ENCODE measurements around the gene MTLN. TPM values are rescaled to one million over a fixed set of nuclear protein-coding genes. Genes with fewer than 3 reads are reported as not detected.
"Not testable (repeated sequence)": the region's sequence is repeated elsewhere in the genome, so short reads cannot be mapped to it uniquely, and the experiment has no call there.

MTLN gene
- total and polyA plus RNA-seq, 2 of the 8 experiments (the other 6 are each of a cell fraction or from before 2014, with no cell fraction given): 38.6 to 104 TPM

- H3K79me1 ChIP-seq (ENCODE audit: low read depth, low read length); H3K79me2 ChIP-seq (ENCODE audit: control insufficient read depth in 1 of 2, insufficient read depth in 2 of 2, low read length in 2 of 2); H2BK12ac ChIP-seq (ENCODE audit: low read depth, low read length); H3K4me1 ChIP-seq (replicated peaks in 1 of 4; ENCODE audit: control insufficient read depth in 3 of 4, insufficient read depth in 4 of 4, low read length in 3 of 4); H4K8ac ChIP-seq (ENCODE audit: extremely low read depth, insufficient read depth, low read length); H3K4me3 ChIP-seq (ENCODE audit: extremely low read depth in 1 of 4, insufficient read depth in 2 of 4, low read depth in 3 of 4, low read length in 4 of 4); FAIRE-seq; H2BK120ac ChIP-seq (replicated peaks; ENCODE audit: low read depth, low read length); H3K4me2 ChIP-seq (ENCODE audit: insufficient read depth in 1 of 2, low read depth in 2 of 2, low read length in 2 of 2); H2BK5ac ChIP-seq (ENCODE audit: low read depth, low read length); H3K18ac ChIP-seq (ENCODE audit: extremely low read depth, low read length); DNase-seq (ENCODE audit: low read depth in 1 of 2, low spot score in 2 of 2); CTCF ChIA-PET (ENCODE audit: partially characterized antibody); H4K5ac ChIP-seq (ENCODE audit: insufficient read length, low read depth, low read length); H2AK5ac ChIP-seq (ENCODE audit: low read depth, low read length); H3K36me3 ChIP-seq (ENCODE audit: control insufficient read depth in 2 of 4, insufficient read depth in 4 of 4, low read length in 3 of 4); H2BK15ac ChIP-seq (ENCODE audit: low read length); H2BK20ac ChIP-seq (ENCODE audit: low read length); H3K14ac ChIP-seq (ENCODE audit: insufficient read length); H3K23ac ChIP-seq (ENCODE audit: insufficient read length); H3K4ac ChIP-seq (replicated peaks; ENCODE audit: insufficient read length, low read depth, low read length); H3K9ac ChIP-seq (replicated peaks in 1 of 4; ENCODE audit: extremely low read depth in 1 of 4, low read depth in 3 of 4, low read length in 3 of 4); H4K91ac ChIP-seq (replicated peaks; ENCODE audit: insufficient read length, low read length); H3K56ac ChIP-seq (replicated peaks; ENCODE audit: insufficient read length, low read depth, low read length); H3K9me3 ChIP-seq (ENCODE audit: insufficient read depth in 2 of 2, low read depth in 1 of 2, low read length in 1 of 2); POLR2A ChIA-PET (ENCODE audit: partially characterized antibody); H4K20me1 ChIP-seq (replicated peaks in 1 of 2; ENCODE audit: control insufficient read depth in 1 of 2, insufficient read depth in 2 of 2, low read length in 2 of 2); H2AFZ ChIP-seq (ENCODE audit: low read length); H3K23me2 ChIP-seq (ENCODE audit: low read depth, low read length); H3K27ac ChIP-seq (ENCODE audit: low read depth, low read length); H3K27me3 ChIP-seq (replicated peaks in 1 of 4; ENCODE audit: control insufficient read depth in 3 of 4, extremely low read depth in 1 of 4, insufficient read depth in 3 of 4, low read length in 3 of 4): not testable (repeated sequence)
- no CpG with 5 or more reads among the region's 1 CpG for WGBS, 2 experiments (ENCODE audit: extremely low coverage in 1 of 2, insufficient coverage in 1 of 2, insufficient read length in 1 of 2, insufficient replicate concordance in 2 of 2, low coverage in 1 of 2, low lambda C conversion rate in 2 of 2, missing lambda C conversion rate in 1 of 2)
These were observed 49.6 kb upstream of the MTLN start for GRCh38 chr2:110261910-110262309.

GRCh38 chr2:110248081-110248795, 35.9 kb upstream of the MTLN start:
- H4K20me1 ChIP-seq (replicated peaks in 1 of 2; ENCODE audit: control insufficient read depth in 1 of 2, insufficient read depth in 2 of 2, low read length in 2 of 2); H3K14ac ChIP-seq (ENCODE audit: insufficient read length); H3K4me1 ChIP-seq (replicated peaks in 1 of 4; ENCODE audit: control insufficient read depth in 3 of 4, insufficient read depth in 4 of 4, low read length in 3 of 4); H4K8ac ChIP-seq (ENCODE audit: extremely low read depth, insufficient read depth, low read length); H3K56ac ChIP-seq (replicated peaks; ENCODE audit: insufficient read length, low read depth, low read length); POLR2A ChIA-PET (ENCODE audit: partially characterized antibody); H3K36me3 ChIP-seq (ENCODE audit: control insufficient read depth in 2 of 4, insufficient read depth in 4 of 4, low read length in 3 of 4); H2BK20ac ChIP-seq (ENCODE audit: low read length); H3K23me2 ChIP-seq (ENCODE audit: low read depth, low read length); H2AFZ ChIP-seq (ENCODE audit: low read length); H3K18ac ChIP-seq (ENCODE audit: extremely low read depth, low read length); H2BK12ac ChIP-seq (ENCODE audit: low read depth, low read length); H3K9me3 ChIP-seq (ENCODE audit: insufficient read depth in 2 of 2, low read depth in 1 of 2, low read length in 1 of 2); H2BK5ac ChIP-seq (ENCODE audit: low read depth, low read length); H2BK120ac ChIP-seq (replicated peaks; ENCODE audit: low read depth, low read length); CTCF ChIA-PET (ENCODE audit: partially characterized antibody); H2AK5ac ChIP-seq (ENCODE audit: low read depth, low read length); H3K27me3 ChIP-seq (replicated peaks in 1 of 4; ENCODE audit: control insufficient read depth in 3 of 4, extremely low read depth in 1 of 4, insufficient read depth in 3 of 4, low read length in 3 of 4); FAIRE-seq; H3K4me2 ChIP-seq (ENCODE audit: insufficient read depth in 1 of 2, low read depth in 2 of 2, low read length in 2 of 2); H3K4me3 ChIP-seq (ENCODE audit: extremely low read depth in 1 of 4, insufficient read depth in 2 of 4, low read depth in 3 of 4, low read length in 4 of 4); H3K79me2 ChIP-seq (ENCODE audit: control insufficient read depth in 1 of 2, insufficient read depth in 2 of 2, low read length in 2 of 2); H3K9ac ChIP-seq (replicated peaks in 1 of 4; ENCODE audit: extremely low read depth in 1 of 4, low read depth in 3 of 4, low read length in 3 of 4); H3K79me1 ChIP-seq (ENCODE audit: low read depth, low read length); H3K4ac ChIP-seq (replicated peaks; ENCODE audit: insufficient read length, low read depth, low read length); H4K5ac ChIP-seq (ENCODE audit: insufficient read length, low read depth, low read length); H2BK15ac ChIP-seq (ENCODE audit: low read length); DNase-seq (ENCODE audit: low read depth in 1 of 2, low spot score in 2 of 2); H4K91ac ChIP-seq (replicated peaks; ENCODE audit: insufficient read length, low read length); H3K27ac ChIP-seq (ENCODE audit: low read depth, low read length); H3K23ac ChIP-seq (ENCODE audit: insufficient read length): not testable (repeated sequence)
- 97% methylated on average over 4 of the region's 7 CpGs; no CpG with 5 or more reads in 1 of the 2 experiments for WGBS, 2 experiments (ENCODE audit: extremely low coverage in 1 of 2, insufficient coverage in 1 of 2, insufficient read length in 1 of 2, insufficient replicate concordance in 2 of 2, low coverage in 1 of 2, low lambda C conversion rate in 2 of 2, missing lambda C conversion rate in 1 of 2)

All from H1 (cell line).